Iris pigment epithelial cell (primary cell): ENCODE measurements around the gene SLC16A5.
"Not testable (repeated sequence)": the region's sequence is repeated elsewhere in the genome, so short reads cannot be mapped to it uniquely, and the experiment has no call there.

Source experiments
- DNase-seq: peaks from one replicate; pipeline ENCODE4 v3.0.0-alpha.2; 2011; ENCODE audit warnings: low read depth

Gene SLC16A5

DNA sequence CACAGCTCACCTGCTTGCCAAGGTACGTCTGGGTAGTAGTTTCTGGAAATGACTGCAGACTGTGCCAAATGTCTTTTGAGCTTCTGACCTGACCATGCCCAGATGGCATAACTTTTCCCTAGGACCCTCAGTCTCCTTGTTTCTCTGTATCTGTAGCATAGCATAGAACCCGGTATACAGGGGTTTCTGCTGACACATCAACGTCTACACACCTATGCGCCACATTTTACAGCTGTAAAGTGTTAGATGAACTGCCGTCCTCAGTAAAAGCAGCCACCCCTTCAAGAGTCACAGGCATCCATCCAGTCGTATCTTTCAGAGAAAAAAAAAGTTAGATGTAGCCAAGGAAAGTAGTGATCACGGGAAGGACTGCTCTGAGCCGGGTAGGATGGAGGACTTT lies 23.3 kb upstream of the SLC16A5 start:
- DNase-seq: no peak

DNA sequence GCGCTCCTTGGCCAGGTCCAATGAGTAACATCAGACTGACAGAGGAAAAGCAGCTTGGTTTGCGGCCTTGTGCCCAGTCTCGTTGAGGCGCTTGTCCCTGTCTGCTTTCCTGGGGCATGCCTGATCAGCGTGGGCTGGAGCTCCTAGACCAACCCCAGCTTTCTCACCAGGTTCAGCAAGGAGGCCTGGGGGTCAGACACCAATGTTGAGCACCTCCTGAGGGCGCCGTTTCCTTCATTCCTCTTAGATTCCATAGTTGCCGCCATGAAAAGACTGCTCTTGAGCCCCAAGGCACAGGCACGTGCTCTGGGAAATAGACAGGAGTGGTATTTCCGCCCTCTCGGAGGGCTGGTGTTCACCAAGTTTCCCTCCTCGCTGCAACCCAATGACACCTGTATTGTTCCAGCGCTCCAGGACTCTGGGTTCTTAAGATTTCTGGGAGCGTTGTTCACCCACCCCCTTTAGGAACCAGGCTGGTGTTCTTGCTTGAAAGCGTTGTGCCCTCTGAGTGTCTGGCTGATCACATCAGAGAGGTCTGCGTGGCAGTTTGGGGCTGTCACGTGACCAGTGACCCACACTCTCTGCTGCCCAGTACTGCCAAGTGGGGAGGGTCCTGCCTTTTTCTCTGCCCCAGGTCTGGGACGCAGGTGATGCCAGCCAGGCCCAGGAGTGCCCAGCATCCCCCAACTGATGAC lies 22.7 kb upstream of the SLC16A5 start:
- no peak for DNase-seq

DNA sequence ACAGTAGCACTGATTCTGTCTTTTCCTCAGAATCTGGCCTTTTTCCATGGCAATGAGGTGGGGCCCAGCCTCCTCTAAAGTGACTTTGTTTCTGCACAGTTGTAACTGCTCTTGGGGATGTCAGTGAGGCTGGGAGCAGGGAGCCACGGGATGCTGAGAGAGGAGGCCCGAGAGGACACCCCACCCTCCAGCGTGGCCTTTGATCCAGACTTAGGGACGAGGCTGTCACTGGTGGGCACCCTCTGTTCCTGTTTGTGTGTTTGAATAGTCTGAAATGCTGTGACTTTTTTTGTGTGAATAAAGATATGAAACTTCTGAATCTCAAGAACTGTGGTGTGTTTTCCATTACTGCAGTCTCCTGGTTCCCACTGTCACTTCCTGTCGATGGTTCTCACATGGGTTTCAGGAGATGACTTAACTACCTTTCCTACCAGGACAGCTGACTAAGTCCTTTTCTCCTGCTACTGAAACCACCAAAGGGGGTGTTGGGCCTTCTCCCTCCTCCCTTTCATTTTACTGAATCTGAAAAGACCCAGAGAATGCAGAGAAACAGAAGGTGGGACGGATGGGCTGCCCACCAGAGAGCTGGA lies 22.1 kb upstream of the SLC16A5 start:
- peak; percentile 57 for DNase-seq

DNA sequence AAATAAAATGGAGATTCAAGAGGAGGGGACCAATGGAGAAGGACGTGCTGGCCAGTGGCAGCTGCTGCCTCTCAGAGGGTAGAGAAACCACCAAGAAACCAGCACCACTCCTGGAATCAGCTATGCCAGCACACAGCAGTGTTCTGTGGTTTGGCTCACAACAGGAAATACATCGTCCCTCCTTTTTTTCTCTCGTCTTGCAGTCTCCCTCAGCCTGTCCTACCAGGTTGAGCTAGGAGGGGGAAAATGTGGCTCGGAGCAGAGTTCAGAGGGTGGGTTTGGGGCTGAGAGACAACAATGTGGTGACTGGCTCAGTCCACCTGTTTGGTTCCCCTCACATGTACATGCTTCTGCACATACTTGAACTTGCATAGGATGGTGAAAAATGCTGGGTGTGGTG lies 19.9 kb upstream of the SLC16A5 start:
- no peak for DNase-seq

DNA sequence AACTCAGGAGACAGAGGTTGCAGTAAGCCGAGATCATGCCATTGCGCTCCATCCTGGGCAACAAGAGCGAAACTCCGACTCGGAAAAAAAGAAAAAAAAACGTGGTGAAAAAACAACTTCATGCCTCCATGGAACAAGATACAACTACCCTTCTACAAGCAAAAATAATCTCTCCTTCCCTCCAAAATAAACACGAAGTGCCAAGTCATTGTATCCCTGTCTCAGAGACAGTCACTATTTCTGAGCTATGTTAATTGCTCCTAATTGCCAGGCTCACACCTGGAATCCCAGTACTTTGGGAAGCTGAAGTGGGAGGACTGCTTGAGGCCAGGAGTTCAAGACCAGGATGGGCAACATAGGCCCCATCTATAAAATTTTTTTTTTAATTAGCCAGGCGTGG lies 19.0 kb upstream of the SLC16A5 start:
- DNase-seq: no peak

DNA sequence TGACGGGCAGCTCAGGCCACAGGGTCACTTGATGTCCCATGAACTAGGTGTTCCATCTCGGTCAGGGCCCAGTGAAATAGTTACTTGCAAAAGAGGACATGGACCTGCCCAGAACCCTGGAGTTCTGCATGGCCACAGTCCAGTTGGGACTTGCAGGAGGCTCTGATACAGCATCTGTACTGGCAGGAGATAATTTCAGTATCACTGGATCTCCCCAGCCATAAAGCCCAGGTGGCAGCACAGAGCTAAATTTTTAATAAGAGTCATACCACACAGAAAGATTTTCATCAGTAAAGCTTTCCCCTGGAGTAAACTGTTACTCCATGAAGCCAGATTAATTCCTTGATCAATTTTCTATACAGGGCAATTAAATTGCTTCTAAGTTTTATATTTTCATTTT lies 18.0 kb upstream of the SLC16A5 start:
- DNase-seq: no peak

DNA sequence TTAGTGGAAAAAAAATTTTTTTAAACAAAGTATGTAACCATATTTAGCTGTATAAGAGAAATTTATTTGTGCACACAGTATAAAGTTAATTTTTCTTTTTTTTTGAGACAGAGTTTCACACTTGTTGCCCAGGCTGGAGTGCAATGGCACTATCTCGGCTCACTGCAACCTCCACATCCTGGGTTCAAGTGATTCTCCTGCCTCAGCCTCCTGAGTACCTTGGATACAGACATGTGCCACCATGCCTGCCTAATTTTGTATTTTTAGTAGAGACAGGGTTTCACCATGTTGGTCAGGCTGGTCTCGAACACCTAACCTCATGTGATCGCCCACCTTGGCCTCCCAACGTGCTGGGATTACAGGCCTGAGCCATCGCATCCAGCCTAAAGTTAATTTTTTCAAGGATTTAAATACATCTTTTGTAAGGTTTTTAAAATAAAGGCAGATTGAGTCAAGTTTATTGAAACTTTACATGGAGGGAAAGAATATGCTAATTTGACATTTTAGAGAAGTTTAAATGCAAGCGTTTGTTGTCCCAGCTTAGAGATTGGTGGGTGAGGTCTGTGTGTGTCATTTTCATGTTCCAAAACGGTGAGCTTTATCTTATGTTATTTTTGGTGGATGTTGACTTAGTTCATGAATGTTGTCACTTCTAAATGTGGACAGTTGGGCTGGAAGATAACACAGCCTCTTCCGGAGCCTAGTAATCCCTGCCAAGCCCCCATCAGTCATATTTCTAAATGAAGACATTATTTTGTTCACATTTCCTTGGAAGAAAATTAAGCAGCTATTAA lies 16.1 kb upstream of the SLC16A5 start:
- not testable (repeated sequence) for DNase-seq

DNA sequence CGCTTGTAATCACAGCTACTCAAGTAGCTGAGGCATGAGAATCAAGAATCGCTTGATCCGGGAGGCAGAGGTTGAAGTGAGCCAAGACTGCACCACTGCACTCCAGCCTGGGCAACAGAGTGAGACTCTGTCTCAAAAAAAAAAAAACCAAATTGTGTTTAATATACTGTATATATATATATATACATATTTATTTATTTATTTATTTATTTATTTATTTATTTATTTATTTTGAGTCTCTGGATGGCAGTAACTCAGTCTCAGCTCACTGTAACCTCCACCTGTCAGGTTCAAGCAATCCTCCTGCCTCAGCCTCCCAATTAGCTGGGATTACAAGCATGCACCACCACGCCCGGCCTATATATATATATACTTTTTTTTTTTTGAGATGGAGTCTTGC lies 14.8 kb upstream of the SLC16A5 start:
- not testable (repeated sequence) for DNase-seq

DNA sequence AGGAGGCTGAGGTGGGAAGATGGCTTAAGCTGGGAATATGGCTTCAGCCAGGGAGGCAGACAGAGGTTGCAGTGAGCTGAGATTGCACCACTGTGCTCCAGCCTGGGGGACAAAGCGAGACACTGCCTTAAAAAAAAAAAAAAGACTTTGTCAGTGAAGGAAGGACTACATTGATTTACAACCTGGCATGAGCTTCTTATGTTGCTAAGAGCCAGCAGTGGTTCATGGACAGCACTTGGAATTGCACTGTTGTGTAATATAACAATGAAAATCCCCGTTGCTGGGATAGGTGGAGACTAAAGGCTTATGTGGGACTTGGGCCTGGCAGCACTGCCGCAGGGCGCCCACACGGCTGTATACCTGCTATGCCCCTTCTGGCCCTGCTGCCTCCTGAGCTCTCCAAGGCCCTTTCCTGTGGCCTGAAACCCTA lies 14.1 kb upstream of the SLC16A5 start:
- DNase-seq: no peak

DNA sequence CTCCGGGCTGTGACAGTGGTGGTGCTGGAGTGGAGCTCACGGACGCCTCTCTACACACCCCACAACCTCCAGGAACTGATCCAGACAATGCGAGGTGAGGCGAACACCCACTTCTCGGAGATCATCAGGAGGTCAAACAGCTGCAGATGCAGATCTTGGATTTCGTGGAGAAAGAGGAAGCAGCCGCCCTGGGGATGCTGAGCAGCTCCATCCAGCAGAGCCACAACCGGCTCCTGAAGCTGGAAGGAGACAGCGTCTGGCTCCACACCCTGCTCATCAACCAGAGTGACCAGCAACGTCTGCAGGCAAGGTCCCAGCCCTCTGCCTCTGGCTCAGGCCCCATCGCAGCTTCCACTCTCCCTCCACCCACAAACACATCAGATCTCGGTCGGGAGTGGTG lies 13.2 kb upstream of the SLC16A5 start:
- DNase-seq: no peak

DNA sequence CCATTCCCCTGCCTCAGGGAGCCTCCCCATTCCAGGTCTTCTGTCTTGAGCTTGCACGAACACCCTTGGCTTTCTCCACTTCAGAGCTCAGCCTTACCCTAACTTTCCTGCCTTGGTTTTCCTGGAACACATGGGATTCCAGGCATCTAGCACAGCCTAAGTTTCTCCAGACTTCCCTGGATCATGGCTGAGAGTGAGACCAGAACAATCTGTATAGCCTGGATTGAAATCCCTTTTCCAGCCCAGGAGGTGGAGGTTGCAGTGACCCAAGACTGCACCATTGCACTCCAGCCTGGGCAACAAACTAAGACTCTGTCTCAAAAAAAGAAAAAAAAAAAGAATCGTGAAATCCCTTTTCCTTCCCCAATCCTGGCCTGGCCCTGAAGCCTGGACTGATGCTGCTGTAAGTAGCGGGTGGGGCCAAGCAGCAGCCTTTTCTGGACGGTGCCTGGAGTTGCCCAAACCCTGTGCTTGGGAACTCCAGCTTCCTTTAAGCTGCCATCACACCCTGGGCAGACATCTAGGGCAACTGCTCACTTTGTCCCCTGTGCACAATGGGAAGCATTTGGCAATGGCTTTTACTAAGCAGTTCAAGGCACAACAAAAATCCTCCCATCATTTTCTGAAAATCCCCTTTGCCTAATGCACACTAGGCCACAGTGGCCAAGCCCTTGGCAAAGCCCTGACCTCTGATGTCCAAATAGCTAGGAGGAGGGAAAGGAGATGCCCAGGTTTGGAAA lies 12.0 kb upstream of the SLC16A5 start:
- no peak for DNase-seq

DNA sequence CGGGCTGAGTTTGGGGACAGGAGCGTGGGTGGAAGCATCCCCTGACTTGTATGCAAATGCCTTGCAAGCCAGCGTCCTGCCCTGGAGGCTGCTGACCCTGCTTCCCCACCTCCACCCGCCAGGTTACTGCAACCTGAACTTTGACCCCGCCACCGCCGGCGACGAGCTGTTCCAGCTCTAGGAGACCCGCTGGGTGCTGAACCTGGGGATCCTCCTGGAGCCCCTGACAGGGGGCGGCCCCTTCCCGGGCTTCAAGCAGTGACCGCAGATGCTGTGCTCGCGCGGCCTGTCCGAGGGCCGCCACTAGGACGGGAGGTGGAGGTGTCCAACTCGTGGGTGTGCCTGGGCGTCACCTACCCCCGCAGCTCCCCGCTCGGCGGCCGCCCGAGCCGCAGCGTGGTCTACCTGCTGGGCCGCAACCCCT lies 10.7 kb upstream of the SLC16A5 start:
- no peak for DNase-seq

DNA sequence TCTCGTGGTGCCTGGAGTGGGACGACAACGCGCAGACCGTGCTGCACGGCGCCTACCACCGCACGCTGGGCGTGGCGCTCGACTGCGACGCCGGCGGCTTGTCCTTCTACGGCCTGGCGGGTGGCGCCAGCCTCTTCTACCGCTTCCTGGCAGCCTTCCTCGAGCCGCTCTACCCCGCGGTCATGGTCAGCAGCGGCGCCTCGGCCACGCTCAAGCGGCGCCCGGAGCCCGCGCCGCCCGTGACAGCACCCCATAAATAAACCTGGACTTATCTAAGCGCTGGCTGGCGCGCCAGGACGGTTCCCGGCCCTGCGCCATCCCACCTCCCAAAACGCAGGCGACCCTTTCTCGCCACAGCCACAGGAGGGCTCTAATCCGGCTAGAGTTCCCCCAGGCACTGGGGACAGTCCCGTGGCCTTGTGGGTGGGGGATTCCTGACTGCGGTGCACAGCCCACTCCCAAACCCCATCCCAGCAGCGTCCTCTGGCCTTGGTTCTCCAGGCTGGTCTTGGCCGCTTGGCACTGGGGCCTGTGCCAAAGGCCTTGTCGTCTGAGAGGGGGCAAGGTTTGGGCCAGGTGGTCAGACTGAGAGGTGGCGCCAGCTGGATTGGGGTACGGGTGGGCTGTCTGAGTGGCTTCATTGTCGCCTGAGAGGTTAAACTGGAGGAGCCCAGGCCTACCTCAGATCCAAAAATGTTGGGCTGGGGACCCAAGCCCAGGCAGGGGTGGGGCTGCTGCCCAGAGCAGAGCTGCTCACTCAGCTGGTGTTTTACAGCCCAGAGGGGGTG lies 10.1 kb upstream of the SLC16A5 start:
- DNase-seq: peak; percentile 38

DNA sequence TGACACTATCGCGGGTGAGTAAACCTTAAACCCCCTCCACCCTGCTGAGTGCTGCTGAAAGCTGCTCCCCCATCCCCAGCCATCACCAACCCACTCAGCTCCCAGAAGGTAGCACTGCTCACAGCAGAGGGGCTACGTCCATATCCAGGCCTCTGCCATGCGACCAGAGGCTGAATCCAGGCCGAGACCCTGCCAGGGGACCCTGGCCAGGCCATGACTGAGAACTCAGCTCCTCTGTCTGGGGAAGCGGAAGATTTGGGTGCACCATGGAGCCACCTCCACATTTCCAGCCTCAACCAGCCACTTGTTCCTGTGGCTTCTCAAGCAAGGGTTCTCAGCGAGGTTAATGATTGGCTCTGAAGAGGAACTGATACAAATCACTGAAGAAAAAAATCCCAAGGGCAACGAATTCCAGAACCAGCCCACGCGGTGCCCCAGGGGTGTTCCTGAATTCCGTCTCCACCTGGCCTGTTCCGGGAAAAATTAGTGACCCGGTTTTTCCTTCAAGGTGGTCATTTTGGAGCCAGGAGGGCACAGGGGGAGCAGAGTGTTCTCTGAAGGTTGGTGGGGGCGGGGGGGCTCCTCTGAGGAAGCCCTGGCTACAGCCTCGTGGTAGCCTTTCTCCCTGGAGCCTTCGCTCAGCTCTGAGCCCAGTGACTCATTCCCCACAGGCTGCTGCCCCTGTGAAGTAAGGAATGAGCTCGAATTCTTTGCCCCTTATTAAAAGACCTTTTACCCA lies 9.3 kb upstream of the SLC16A5 start:
- DNase-seq: peak; percentile 81

DNA sequence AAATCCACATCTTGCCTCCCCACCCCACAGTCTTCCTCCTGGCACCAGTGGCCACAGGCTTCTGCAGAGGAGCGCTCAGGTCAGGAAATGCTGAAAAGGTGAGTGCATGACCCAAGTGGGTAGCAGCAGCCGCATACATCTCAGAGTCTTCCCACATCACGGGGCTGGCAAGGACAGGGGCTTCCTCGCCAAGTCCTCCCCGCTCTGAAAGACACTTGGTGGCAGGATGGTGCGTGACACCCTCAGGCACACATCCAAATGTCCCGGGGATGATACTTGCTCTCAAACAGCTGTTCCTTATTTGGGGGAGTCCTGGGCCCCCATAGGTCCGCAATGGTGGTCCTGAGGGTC lies 8.8 kb upstream of the SLC16A5 start:
- DNase-seq: no peak

DNA sequence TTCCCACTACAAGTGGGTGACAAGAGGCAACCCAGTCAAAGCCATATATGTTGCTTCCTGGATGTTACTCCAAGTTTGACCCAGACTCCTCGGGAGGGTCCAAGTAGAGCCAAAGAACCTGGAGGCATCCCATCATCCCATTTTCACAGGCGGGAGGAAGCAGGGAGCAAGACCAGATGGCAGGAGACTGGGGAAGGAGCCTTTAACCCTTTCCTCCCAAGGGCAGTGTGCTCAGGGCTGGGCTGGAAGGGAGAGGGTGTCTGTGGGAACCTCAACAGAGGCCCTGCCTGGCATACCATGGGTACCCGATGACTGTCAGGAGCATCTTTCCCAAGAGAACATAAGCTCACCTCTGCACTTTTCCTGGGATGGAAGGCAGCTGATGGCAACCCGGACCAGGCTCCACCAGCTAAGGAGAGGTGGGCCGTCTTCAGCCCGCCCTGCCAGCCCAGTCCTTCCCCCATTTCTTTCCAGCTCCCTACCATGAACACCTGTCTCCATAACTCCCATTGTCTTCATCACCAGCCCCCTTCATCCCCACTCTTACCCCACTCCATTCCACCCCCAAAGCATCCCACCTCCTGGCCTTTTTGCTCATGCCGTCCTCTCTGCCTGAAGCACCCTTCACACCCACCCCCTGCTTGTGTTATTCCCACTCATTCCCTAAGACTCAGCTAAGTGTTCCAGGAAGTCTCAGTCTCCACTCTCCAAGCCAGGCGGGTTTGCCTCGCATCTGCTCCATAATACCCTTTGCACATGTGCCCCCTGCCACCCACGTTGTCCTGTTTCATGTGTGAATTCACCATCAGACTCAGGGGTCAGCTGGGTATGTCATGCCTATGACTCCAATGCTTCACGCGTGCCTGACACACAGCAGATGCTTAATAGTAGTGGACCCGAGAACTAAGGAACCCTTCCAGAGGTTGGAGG lies 5.9 kb upstream of the SLC16A5 start:
- no peak for DNase-seq

DNA sequence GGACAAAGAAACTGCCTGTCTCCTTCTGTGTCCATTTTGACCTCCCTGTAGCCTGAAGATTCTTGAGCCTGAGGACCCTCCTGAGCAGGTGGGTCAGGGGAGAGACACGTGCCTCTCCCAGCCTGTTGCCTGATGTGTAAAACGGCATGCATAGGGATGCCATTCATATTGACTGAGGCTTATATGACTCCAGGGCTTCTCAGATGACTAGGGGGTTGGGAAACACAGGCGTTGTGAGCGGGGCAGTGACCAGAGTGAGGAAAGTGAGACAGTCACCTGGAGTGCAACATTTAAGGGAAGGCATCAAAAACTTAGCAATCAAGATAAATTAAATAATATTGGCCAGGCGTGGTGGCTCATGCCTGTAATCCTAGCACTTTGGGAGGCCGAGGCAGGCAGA lies 5.1 kb upstream of the SLC16A5 start:
- DNase-seq: no peak

DNA sequence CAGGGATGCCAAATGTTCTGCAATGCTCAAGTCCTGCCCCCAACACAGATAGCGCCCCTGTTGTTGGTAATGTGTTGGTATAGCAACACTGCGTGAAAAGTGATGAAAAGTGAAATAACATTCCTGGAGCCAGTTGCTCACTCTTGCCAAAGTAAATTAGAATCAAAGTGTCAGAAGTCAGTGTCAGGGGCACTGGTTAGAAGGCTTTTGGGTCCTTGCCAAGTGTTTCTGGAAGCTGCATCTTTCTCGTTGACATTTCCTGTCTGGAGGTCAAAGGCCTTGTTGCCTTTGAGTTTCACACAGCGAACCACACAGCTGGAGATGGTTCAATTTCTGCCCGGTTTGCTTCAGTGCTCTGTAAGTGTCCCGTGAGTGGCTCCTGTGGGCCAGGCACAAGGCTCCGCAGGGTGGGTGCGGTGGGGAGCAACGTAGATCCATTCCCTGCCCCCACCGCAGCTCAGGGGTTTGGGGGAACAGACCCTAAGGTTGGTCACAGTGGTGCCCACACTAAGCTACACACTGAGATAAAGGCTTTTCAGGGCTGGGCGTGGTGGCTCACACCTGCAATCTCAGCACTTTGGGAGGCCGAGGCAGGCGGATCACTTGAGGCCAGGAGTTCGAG lies 3.6 kb upstream of the SLC16A5 start:
- no peak for DNase-seq

DNA sequence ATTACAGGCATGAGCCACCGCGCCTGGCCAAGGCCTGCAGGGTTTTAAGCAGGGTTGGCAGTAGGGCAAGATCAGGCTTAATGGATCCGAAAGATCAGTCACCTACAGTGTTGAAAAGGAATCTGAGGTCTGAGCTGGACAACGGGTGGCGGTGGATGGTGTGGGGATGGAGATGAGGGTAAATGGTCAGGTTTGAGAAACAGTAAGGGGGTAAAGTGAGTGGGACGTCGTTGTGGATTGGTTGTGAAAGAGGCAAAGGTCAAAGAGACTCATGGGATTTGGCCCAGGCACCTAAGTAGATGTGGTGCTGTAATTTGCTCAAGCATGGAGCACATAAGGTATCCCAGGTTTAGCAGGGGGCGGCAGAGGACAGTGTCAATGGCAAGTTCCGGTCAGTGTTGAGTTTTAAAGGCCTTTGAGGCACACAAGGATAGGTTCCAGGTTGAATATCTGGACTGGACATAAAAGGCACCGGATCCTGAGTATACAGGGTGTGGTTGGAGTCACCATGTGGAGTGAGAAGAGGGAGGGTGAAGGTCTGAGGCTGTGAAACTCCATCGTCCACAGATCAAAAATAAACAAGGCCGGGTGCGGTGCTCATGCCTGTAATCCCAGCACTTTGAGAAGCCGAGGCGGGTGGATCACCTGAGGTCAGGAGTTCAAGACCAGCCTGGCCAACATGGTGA lies 1.1 kb upstream of the SLC16A5 start:
- DNase-seq: no peak
